ENCODE data around the gene MN1. TPM values are rescaled to one million over a fixed set of nuclear protein-coding genes. Genes with fewer than 3 reads are reported as not detected.
A peak's percentile ranks its signal among the peaks of the same experiment; 100 is the strongest.

The MN1 gene
- total RNA-seq, 1 donor from 2014 or later = 145 TPM

GRCh38 chr22:27842201-27842600 is 40.6 kb upstream of the MN1 start:
- Mint-ChIP-seq H3K27me3 (ENCODE audit: unreplicated experiment) (no peaks in the 10 kb centered on the region), H3K4me3 (ENCODE audit: unreplicated experiment) (no peak overlapping the region), H3K27ac (ENCODE audit: unreplicated experiment) (no peak overlapping the region), H3K36me3 (ENCODE audit: unreplicated experiment) (peaks cover 12% of the 10 kb centered on the region), H3K9me3 (ENCODE audit: unreplicated experiment) (peaks cover 4% of the 10 kb centered on the region), H3K4me1 (ENCODE audit: unreplicated experiment) (peaks cover 57% of the 10 kb centered on the region)
- TF ChIP-seq CTCF (IDR thresholded peaks at IDR 0.05) = no peak
- no peak for DNase-seq (ENCODE audit: extremely low spot score, unreplicated experiment)

- TF ChIP-seq CTCF (IDR thresholded peaks at IDR 0.05) = no peak
- Mint-ChIP-seq H3K36me3 (ENCODE audit: unreplicated experiment) (peaks cover 12% of the 10 kb centered on the region), H3K4me3 (ENCODE audit: unreplicated experiment) (no peak overlapping the region), H3K4me1 (ENCODE audit: unreplicated experiment) (peaks cover 53% of the 10 kb centered on the region), H3K27ac (ENCODE audit: unreplicated experiment) (no peak overlapping the region), H3K27me3 (ENCODE audit: unreplicated experiment) (no peaks in the 10 kb centered on the region), H3K9me3 (ENCODE audit: unreplicated experiment) (peaks cover 4% of the 10 kb centered on the region)
- no peak for DNase-seq (ENCODE audit: extremely low spot score, unreplicated experiment)
Observed at GRCh38 chr22:27840436-27840835, 38.9 kb upstream of the MN1 start.

- Mint-ChIP-seq H3K27ac (ENCODE audit: unreplicated experiment) (peak overlapping the region; percentile 4), H3K9me3 (ENCODE audit: unreplicated experiment) (peaks cover 4% of the 10 kb centered on the region), H3K4me3 (ENCODE audit: unreplicated experiment) (no peak overlapping the region), H3K27me3 (ENCODE audit: unreplicated experiment) (no peaks in the 10 kb centered on the region), H3K4me1 (ENCODE audit: unreplicated experiment) (peaks cover 51% of the 10 kb centered on the region), H3K36me3 (ENCODE audit: unreplicated experiment) (peaks cover 11% of the 10 kb centered on the region)
- DNase-seq (ENCODE audit: extremely low spot score, unreplicated experiment) = no peak
- TF ChIP-seq CTCF (IDR thresholded peaks at IDR 0.05) = no peak
Observed at GRCh38 chr22:27839057-27839660, 37.6 kb upstream of the MN1 start.

GRCh38 chr22:27836181-27836580 is 34.6 kb upstream of the MN1 start:
- no peak for DNase-seq (ENCODE audit: extremely low spot score, unreplicated experiment)
- peaks cover 4% of the 10 kb centered on the region for H3K9me3 Mint-ChIP-seq (ENCODE audit: unreplicated experiment)
- no peaks in the 10 kb centered on the region for H3K27me3 Mint-ChIP-seq (ENCODE audit: unreplicated experiment)
- H3K4me3 Mint-ChIP-seq (ENCODE audit: unreplicated experiment) = no peak overlapping the region
- H3K36me3 Mint-ChIP-seq (ENCODE audit: unreplicated experiment) = peaks cover 6% of the 10 kb centered on the region
- TF ChIP-seq CTCF (IDR thresholded peaks at IDR 0.05) = no peak
- H3K27ac Mint-ChIP-seq (ENCODE audit: unreplicated experiment) = peak overlapping the region; percentile 86
- H3K4me1 Mint-ChIP-seq (ENCODE audit: unreplicated experiment) = peaks cover 59% of the 10 kb centered on the region

GRCh38 chr22:27835446-27835845 is 33.9 kb upstream of the MN1 start:
- TF ChIP-seq CTCF (IDR thresholded peaks at IDR 0.05) = no peak
- DNase-seq (ENCODE audit: extremely low spot score, unreplicated experiment) = no peak
- H3K27ac Mint-ChIP-seq (ENCODE audit: unreplicated experiment) = peak overlapping the region; percentile 86
- H3K9me3 Mint-ChIP-seq (ENCODE audit: unreplicated experiment) = peaks cover 4% of the 10 kb centered on the region
- H3K4me3 Mint-ChIP-seq (ENCODE audit: unreplicated experiment) = no peak overlapping the region
- peaks cover 6% of the 10 kb centered on the region for H3K36me3 Mint-ChIP-seq (ENCODE audit: unreplicated experiment)
- H3K27me3 Mint-ChIP-seq (ENCODE audit: unreplicated experiment) = no peaks in the 10 kb centered on the region
- H3K4me1 Mint-ChIP-seq (ENCODE audit: unreplicated experiment) = peaks cover 62% of the 10 kb centered on the region
